Cerebellar cortex (tissue), 1 donor: Measurements from ENCODE around the gene GAGE10.
"Not testable (repeated sequence)": the region's sequence is repeated elsewhere in the genome, so short reads cannot be mapped to it uniquely, and the experiment has no call there.

Experiments used
- DNase-seq: peaks from one replicate; pipeline ENCODE4 v3.0.0-alpha.2; 2015; ENCODE audit warnings: low spot score

GAGE10 gene

GRCh38 chrX:49323735-49324134, 20.3 kb downstream of the GAGE10 start:
- DNase-seq = not testable (repeated sequence)

GRCh38 chrX:49330421-49330820, 27.0 kb downstream of the GAGE10 start:
- DNase-seq = not testable (repeated sequence)

- DNase-seq = not testable (repeated sequence)
These were observed 27.8 kb downstream of the GAGE10 start, which contains the start of gene GAGE13 for GRCh38 chrX:49331282-49331681. Gene GAGE13, plus strand, starts transcription at chrX:49331582. Its CDS starts 1,156 bp downstream, at chrX:49332738.

- DNase-seq = not testable (repeated sequence)
These were observed 28.4 kb downstream of the GAGE10 start for GRCh38 chrX:49331841-49332240.

GRCh38 chrX:49341449-49341848, 38.0 kb downstream of the GAGE10 start:
- DNase-seq = not testable (repeated sequence)

- not testable (repeated sequence) for DNase-seq
These were observed 41.2 kb downstream of the GAGE10 start for GRCh38 chrX:49344496-49345175.

- not testable (repeated sequence) for DNase-seq
These were observed 42.0 kb downstream of the GAGE10 start for GRCh38 chrX:49345402-49345801.

GRCh38 chrX:49346150-49346549, 42.7 kb downstream of the GAGE10 start:
- DNase-seq = not testable (repeated sequence)
